Effector memory CD8-positive, alpha-beta T cell (primary cell): ENCODE measurements around the gene NR3C2.

Source experiments
- ATAC-seq: fragments of 150-1000 bp; cut with Tn5 transposase; replicated peaks from 2 replicates; pipeline ENCODE4 v1.10.0; 2021; ENCODE audit warnings: mild to moderate bottlenecking, moderate library complexity
- DNase-seq, 3 experiments: peaks; one replicate each; pipeline ENCODE4 v3.0.0; 2021
- H3K27ac Mint-ChIP-seq, 2 donors: one replicate each; pipeline ENCODE4 v1.8.0; 2022; ENCODE audit warnings: mild to moderate bottlenecking in 2 of 2, mixed read lengths in 2 of 2, moderate library complexity in 2 of 2
- H3K27me3 Mint-ChIP-seq, 2 donors: one replicate each; pipeline ENCODE4 v1.8.0; 2022; ENCODE audit warnings: mixed read lengths in 2 of 2
- H3K36me3 Mint-ChIP-seq: one replicate; pipeline ENCODE4 v1.8.0; 2022; ENCODE audit warnings: mild to moderate bottlenecking, moderate library complexity, mixed read lengths; ENCODE audit not compliant: insufficient read depth
- H3K4me1 Mint-ChIP-seq, 2 donors: one replicate each; pipeline ENCODE4 v1.8.0; 2022; ENCODE audit warnings: low read depth in 2 of 2, mixed read lengths in 2 of 2
- H3K4me3 Mint-ChIP-seq, 2 donors: one replicate each; pipeline ENCODE4 v1.8.0; 2022; ENCODE audit warnings: mild to moderate bottlenecking in 2 of 2, mixed read lengths in 2 of 2, moderate library complexity in 2 of 2
- H3K9me3 Mint-ChIP-seq, 2 donors: one replicate each; pipeline ENCODE4 v1.8.0; 2022; ENCODE audit warnings: mixed read lengths in 2 of 2

NR3C2 gene

GRCh38 chr4:148225639-148226038 lies 216.6 kb downstream of the NR3C2 start:
- Mint-ChIP-seq H3K27ac (no peak overlapping the region), H3K4me3 (no peak overlapping the region), H3K27me3 (no peaks in the 10 kb centered on the region), H3K36me3 (no peaks in the 10 kb centered on the region), H3K9me3 (no peaks in the 10 kb centered on the region), H3K4me1 (no peaks in the 10 kb centered on the region)
- no peak for DNase-seq
- no peak for ATAC-seq

- no peaks in the 10 kb centered on the region for H3K27me3 Mint-ChIP-seq
- H3K9me3 Mint-ChIP-seq = no peaks in the 10 kb centered on the region
- DNase-seq = no peak
- ATAC-seq = no peak
- H3K4me3 Mint-ChIP-seq = no peak overlapping the region
- no peaks in the 10 kb centered on the region for H3K4me1 Mint-ChIP-seq
- H3K36me3 Mint-ChIP-seq = no peaks in the 10 kb centered on the region
- H3K27ac Mint-ChIP-seq = no peak overlapping the region
Observed at GRCh38 chr4:148224476-148224875, 217.7 kb downstream of the NR3C2 start.

- Mint-ChIP-seq H3K36me3 (no peaks in the 10 kb centered on the region), H3K4me3 (no peak overlapping the region), H3K4me1 (peaks cover 3 to 5% of the 10 kb centered on the region in 2 donors), H3K27ac (no peak overlapping the region), H3K27me3 (no peaks in the 10 kb centered on the region), H3K9me3 (no peaks in the 10 kb centered on the region)
- ATAC-seq (no peak), DNase-seq (no peak)
Observed at GRCh38 chr4:148222991-148223660, 219.1 kb downstream of the NR3C2 start.

GRCh38 chr4:148216866-148217814 lies 225.1 kb downstream of the NR3C2 start:
- Mint-ChIP-seq H3K36me3 (no peaks in the 10 kb centered on the region), H3K9me3 (no peaks in the 10 kb centered on the region), H3K4me3 (peak overlapping the region; percentile 41 to 76), H3K27ac (peak overlapping the region; percentile 65 to 94), H3K4me1 (peaks cover 19 to 25% of the 10 kb centered on the region in 2 donors), H3K27me3 (no peaks in the 10 kb centered on the region)
- ATAC-seq (peak; percentile 91), DNase-seq (peak; percentile 21 to 26 (median 24))

- ATAC-seq (peak; percentile 1), DNase-seq (no peak)
- Mint-ChIP-seq H3K4me3 (peak overlapping the region; percentile 41 to 76), H3K27me3 (no peaks in the 10 kb centered on the region), H3K4me1 (peaks cover 19 to 25% of the 10 kb centered on the region in 2 donors), H3K36me3 (no peaks in the 10 kb centered on the region), H3K9me3 (no peaks in the 10 kb centered on the region), H3K27ac (peak overlapping the region; percentile 65 to 94)
Observed at GRCh38 chr4:148216321-148216720, 225.9 kb downstream of the NR3C2 start.

- no peak overlapping the region for H3K27ac Mint-ChIP-seq
Observed at GRCh38 chr4:148215202-148215601, 227.0 kb downstream of the NR3C2 start.

GRCh38 chr4:148214529-148215166 lies 227.6 kb downstream of the NR3C2 start:
- Mint-ChIP-seq H3K27me3 (no peaks in the 10 kb centered on the region), H3K27ac (no peak overlapping the region), H3K9me3 (no peaks in the 10 kb centered on the region), H3K4me1 (peaks cover 22 to 25% of the 10 kb centered on the region in 2 donors), H3K36me3 (peaks cover 3% of the 10 kb centered on the region), H3K4me3 (no peak overlapping the region)
- ATAC-seq (no peak), DNase-seq (no peak)

More at GRCh38 chr4:148215202-148215601, 227.0 kb downstream of the NR3C2 start:
- H3K9me3 Mint-ChIP-seq = no peaks in the 10 kb centered on the region
- peaks cover 19 to 25% of the 10 kb centered on the region in 2 donors for H3K4me1 Mint-ChIP-seq
- no peak overlapping the region for H3K4me3 Mint-ChIP-seq
- no peaks in the 10 kb centered on the region for H3K36me3 Mint-ChIP-seq
- no peaks in the 10 kb centered on the region for H3K27me3 Mint-ChIP-seq
- ATAC-seq (no peak), DNase-seq (no peak)

- no peaks in the 10 kb centered on the region for H3K9me3 Mint-ChIP-seq
- peaks cover 7 to 18% of the 10 kb centered on the region in 2 donors for H3K4me1 Mint-ChIP-seq
- DNase-seq (no peak), ATAC-seq (no peak)
- no peaks in the 10 kb centered on the region for H3K27me3 Mint-ChIP-seq
- no peak overlapping the region for H3K4me3 Mint-ChIP-seq
- peaks cover 3% of the 10 kb centered on the region for H3K36me3 Mint-ChIP-seq
- no peak overlapping the region for H3K27ac Mint-ChIP-seq
Observed at GRCh38 chr4:148211533-148211932, 230.7 kb downstream of the NR3C2 start.

- Mint-ChIP-seq H3K27me3 (no peaks in the 10 kb centered on the region), H3K4me1 (peaks cover 4 to 18% of the 10 kb centered on the region in 2 donors), H3K9me3 (no peaks in the 10 kb centered on the region), H3K27ac (no peak overlapping the region), H3K36me3 (peaks cover 3% of the 10 kb centered on the region), H3K4me3 (no peak overlapping the region)
- DNase-seq (no peak), ATAC-seq (no peak)
Observed at GRCh38 chr4:148210661-148211060, 231.6 kb downstream of the NR3C2 start.

- Mint-ChIP-seq H3K4me3 (no peak overlapping the region), H3K27ac (no peak overlapping the region), H3K9me3 (no peaks in the 10 kb centered on the region), H3K27me3 (no peaks in the 10 kb centered on the region), H3K4me1 (peaks cover 14 to 18% of the 10 kb centered on the region in 2 donors), H3K36me3 (peaks cover 3% of the 10 kb centered on the region)
- DNase-seq = no peak
- ATAC-seq = no peak
Observed at GRCh38 chr4:148207068-148207467, 235.1 kb downstream of the NR3C2 start.

- DNase-seq (no peak), ATAC-seq (no peak)
- Mint-ChIP-seq H3K27me3 (no peaks in the 10 kb centered on the region), H3K4me1 (peaks cover 14 to 23% of the 10 kb centered on the region in 2 donors), H3K27ac (no peak overlapping the region), H3K9me3 (no peaks in the 10 kb centered on the region), H3K36me3 (peaks cover 3% of the 10 kb centered on the region), H3K4me3 (no peak overlapping the region)
Observed at GRCh38 chr4:148205476-148205875, 236.7 kb downstream of the NR3C2 start.

GRCh38 chr4:148204892-148205291 lies 237.3 kb downstream of the NR3C2 start:
- H3K4me3 Mint-ChIP-seq = no peak overlapping the region
- DNase-seq = no peak
- no peak overlapping the region for H3K27ac Mint-ChIP-seq
- H3K4me1 Mint-ChIP-seq = peaks cover 14 to 22% of the 10 kb centered on the region in 2 donors
- H3K36me3 Mint-ChIP-seq = peaks cover 3% of the 10 kb centered on the region
- ATAC-seq = no peak
- no peaks in the 10 kb centered on the region for H3K9me3 Mint-ChIP-seq
- no peaks in the 10 kb centered on the region for H3K27me3 Mint-ChIP-seq

- Mint-ChIP-seq H3K4me3 (no peak overlapping the region), H3K36me3 (no peaks in the 10 kb centered on the region)
Observed at GRCh38 chr4:148204171-148204570, 238.0 kb downstream of the NR3C2 start.

More at GRCh38 chr4:148204171-148204570, 238.0 kb downstream of the NR3C2 start:
- Mint-ChIP-seq H3K9me3 (no peaks in the 10 kb centered on the region), H3K4me1 (peaks cover 14 to 19% of the 10 kb centered on the region in 2 donors), H3K27ac (no peak overlapping the region), H3K27me3 (no peaks in the 10 kb centered on the region)
- no peak for DNase-seq
- ATAC-seq = no peak
